ENCODE measurements around the gene SLIT3.

The SLIT3 gene

DNA sequence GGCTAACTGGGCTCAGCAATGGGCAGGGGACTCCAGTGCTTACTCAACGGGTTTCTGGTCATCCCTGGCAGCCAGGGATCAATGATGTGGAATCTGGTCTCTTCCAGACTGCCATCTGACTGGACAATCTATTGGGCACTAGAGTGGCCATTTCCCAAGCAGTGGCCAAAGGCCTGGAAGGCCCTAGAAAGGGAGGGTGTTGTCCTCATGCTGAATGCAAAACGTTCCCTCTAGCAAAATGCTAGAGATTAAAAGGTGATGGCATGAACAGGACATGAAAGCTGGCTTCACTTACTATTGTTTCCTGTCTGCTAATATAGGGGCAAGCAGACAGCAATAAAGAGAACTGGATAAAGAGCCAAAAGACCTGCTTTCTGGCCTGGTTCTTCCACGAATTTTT lies 467.6 kb downstream of the SLIT3 start:
- Histone ChIP-seq H4K20me1 (ENCODE audit: insufficient read depth, low read length) (no peaks in the 10 kb centered on the region), H3K27ac (ENCODE audit: low read length) (no peak overlapping the region), H3K4me1 (ENCODE audit: low read length) (no peaks in the 10 kb centered on the region), H3K9me3 (ENCODE audit: insufficient read depth, low read length) (no peaks in the 10 kb centered on the region), H2AFZ (ENCODE audit: low read depth, low read length) (no peak overlapping the region), H3K4me2 (ENCODE audit: low read length) (no peak overlapping the region), H3K79me2 (ENCODE audit: low read length) (no peaks in the 10 kb centered on the region), H3K9ac (ENCODE audit: low read length) (no peak overlapping the region), H3K27me3 (ENCODE audit: low read depth, low read length) (peaks cover 53% of the 10 kb centered on the region), H3K36me3 (replicated peaks; ENCODE audit: low read depth, low read length) (no peaks in the 10 kb centered on the region), H3K4me3 (ENCODE audit: low read length) (no peak overlapping the region)
- TF ChIP-seq, protein P1, sequence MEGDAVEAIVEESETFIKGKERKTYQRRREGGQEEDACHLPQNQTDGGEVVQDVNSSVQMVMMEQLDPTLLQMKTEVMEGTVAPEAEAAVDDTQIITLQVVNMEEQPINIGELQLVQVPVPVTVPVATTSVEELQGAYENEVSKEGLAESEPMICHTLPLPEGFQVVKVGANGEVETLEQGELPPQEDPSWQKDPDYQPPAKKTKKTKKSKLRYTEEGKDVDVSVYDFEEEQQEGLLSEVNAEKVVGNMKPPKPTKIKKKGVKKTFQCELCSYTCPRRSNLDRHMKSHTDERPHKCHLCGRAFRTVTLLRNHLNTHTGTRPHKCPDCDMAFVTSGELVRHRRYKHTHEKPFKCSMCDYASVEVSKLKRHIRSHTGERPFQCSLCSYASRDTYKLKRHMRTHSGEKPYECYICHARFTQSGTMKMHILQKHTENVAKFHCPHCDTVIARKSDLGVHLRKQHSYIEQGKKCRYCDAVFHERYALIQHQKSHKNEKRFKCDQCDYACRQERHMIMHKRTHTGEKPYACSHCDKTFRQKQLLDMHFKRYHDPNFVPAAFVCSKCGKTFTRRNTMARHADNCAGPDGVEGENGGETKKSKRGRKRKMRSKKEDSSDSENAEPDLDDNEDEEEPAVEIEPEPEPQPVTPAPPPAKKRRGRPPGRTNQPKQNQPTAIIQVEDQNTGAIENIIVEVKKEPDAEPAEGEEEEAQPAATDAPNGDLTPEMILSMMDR (IDR thresholded peaks at IDR 0.05; ENCODE audit: low read depth, low read length), result no peak
- TF ChIP-seq EZH2phosphoT487 (IDR thresholded peaks at IDR 0.05; ENCODE audit: low read depth), result no peak

DNA sequence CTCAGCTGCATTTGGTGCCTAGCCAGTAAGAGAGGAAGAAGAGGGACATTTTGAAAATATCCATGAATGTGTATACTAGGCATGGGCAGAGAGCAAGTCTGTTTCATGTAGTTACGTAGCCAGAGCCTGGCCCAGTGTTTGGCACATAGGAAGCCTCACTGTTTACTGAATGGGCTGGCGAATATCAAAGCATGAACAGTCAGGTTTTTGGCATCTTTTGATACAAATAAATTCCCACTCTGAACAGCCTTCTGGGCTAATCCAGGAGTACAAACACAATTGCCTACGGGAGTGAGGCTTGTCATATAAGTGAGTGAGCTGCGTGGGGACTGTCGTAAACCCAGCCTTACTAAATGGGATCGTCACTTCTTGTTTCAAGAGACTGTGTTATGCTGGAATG lies 468.6 kb downstream of the SLIT3 start:
- no peak overlapping the region for H2AFZ ChIP-seq (ENCODE audit: low read depth, low read length)
- no peaks in the 10 kb centered on the region for H3K36me3 ChIP-seq (replicated peaks; ENCODE audit: low read depth, low read length)
- TF ChIP-seq, protein P1 (IDR thresholded peaks at IDR 0.05; ENCODE audit: low read depth, low read length), result no peak
- TF ChIP-seq EZH2phosphoT487 (IDR thresholded peaks at IDR 0.05; ENCODE audit: low read depth), result no peak
- H3K4me1 ChIP-seq (ENCODE audit: low read length), result no peaks in the 10 kb centered on the region
- no peak overlapping the region for H3K27ac ChIP-seq (ENCODE audit: low read length)
- H4K20me1 ChIP-seq (ENCODE audit: insufficient read depth, low read length), result no peaks in the 10 kb centered on the region
- no peak overlapping the region for H3K4me3 ChIP-seq (ENCODE audit: low read length)
- H3K9ac ChIP-seq (ENCODE audit: low read length), result no peak overlapping the region
- no peaks in the 10 kb centered on the region for H3K9me3 ChIP-seq (ENCODE audit: insufficient read depth, low read length)
- no peaks in the 10 kb centered on the region for H3K79me2 ChIP-seq (ENCODE audit: low read length)
- H3K4me2 ChIP-seq (ENCODE audit: low read length), result no peak overlapping the region
- H3K27me3 ChIP-seq (ENCODE audit: low read depth, low read length), result peaks cover 44% of the 10 kb centered on the region

DNA sequence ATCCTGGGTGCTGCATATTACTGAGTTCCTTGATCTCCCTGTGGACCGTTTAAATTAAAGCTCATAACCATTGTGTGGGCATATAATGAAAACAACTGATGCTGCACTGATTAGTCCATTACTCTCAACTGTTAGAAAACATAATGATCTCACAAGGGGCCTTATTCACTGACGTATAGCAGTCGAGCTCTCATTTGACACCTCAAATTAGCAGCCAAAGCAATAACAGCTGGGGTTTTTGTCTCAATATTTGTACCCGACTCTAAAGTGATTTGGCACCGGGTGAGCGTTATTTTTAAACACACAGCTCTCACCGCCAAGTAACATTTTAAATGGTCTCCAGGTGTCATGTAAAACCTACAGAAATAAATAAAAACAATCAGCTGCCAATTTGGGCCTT lies 469.6 kb downstream of the SLIT3 start:
- Histone ChIP-seq H3K27me3 (ENCODE audit: low read depth, low read length) (peaks cover 35% of the 10 kb centered on the region), H3K4me2 (ENCODE audit: low read length) (no peak overlapping the region), H2AFZ (ENCODE audit: low read depth, low read length) (no peak overlapping the region), H3K36me3 (replicated peaks; ENCODE audit: low read depth, low read length) (no peaks in the 10 kb centered on the region), H3K4me3 (ENCODE audit: low read length) (no peak overlapping the region), H3K9ac (ENCODE audit: low read length) (no peak overlapping the region), H3K79me2 (ENCODE audit: low read length) (no peaks in the 10 kb centered on the region), H4K20me1 (ENCODE audit: insufficient read depth, low read length) (no peaks in the 10 kb centered on the region), H3K4me1 (ENCODE audit: low read length) (no peaks in the 10 kb centered on the region), H3K9me3 (ENCODE audit: insufficient read depth, low read length) (no peaks in the 10 kb centered on the region), H3K27ac (ENCODE audit: low read length) (no peak overlapping the region)
- no peak for TF ChIP-seq EZH2phosphoT487 (IDR thresholded peaks at IDR 0.05; ENCODE audit: low read depth)
- TF ChIP-seq, protein P1 (IDR thresholded peaks at IDR 0.05; ENCODE audit: low read depth, low read length), result no peak

DNA sequence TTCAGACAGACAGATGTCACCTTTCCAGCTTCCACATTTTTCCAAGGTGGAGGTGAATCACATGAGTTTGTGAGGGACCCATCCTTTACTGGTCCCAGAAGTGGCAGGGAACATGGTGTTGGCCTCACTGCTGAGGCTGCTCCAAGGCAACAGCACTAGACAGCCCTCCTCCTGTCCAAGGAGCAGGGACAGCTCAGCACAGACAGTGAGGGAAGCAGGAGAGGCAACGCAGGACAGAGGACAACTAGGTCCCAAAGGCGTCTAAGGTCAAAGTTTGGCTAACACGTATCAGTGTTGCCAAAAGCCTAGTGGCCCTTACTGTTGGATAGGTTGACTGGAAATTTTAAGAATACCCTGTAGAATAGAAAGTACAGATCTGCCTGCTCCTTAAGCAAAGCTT lies 470.1 kb downstream of the SLIT3 start:
- Histone ChIP-seq H4K20me1 (ENCODE audit: insufficient read depth, low read length) (no peaks in the 10 kb centered on the region), H3K9ac (ENCODE audit: low read length) (no peak overlapping the region), H3K4me3 (ENCODE audit: low read length) (no peak overlapping the region), H2AFZ (ENCODE audit: low read depth, low read length) (no peak overlapping the region), H3K4me2 (ENCODE audit: low read length) (no peak overlapping the region), H3K9me3 (ENCODE audit: insufficient read depth, low read length) (no peaks in the 10 kb centered on the region), H3K27me3 (ENCODE audit: low read depth, low read length) (peaks cover 33% of the 10 kb centered on the region), H3K27ac (ENCODE audit: low read length) (no peak overlapping the region), H3K36me3 (replicated peaks; ENCODE audit: low read depth, low read length) (no peaks in the 10 kb centered on the region), H3K4me1 (ENCODE audit: low read length) (no peaks in the 10 kb centered on the region), H3K79me2 (ENCODE audit: low read length) (no peaks in the 10 kb centered on the region)
- no peak for TF ChIP-seq EZH2phosphoT487 (IDR thresholded peaks at IDR 0.05; ENCODE audit: low read depth)
